HUES48 (cell line): ENCODE measurements around the gene GOLGA6C.
"Not testable (repeated sequence)": the region's sequence is repeated elsewhere in the genome, so short reads cannot be mapped to it uniquely, and the experiment has no call there.

Experiments
- H3K27ac ChIP-seq: one replicate; pipeline ENCODE4 v1.7.0; 2013; ENCODE audit warnings: low read depth, low read length, inconsistent platforms
- H3K27me3 ChIP-seq: 2 replicates; pipeline ENCODE4 v1.6.1; 2013; ENCODE audit warnings: mild to moderate bottlenecking, low read length; ENCODE audit not compliant: control insufficient read depth, insufficient read depth
- H3K36me3 ChIP-seq: 2 replicates; pipeline ENCODE4 v1.6.1; 2013; ENCODE audit warnings: low read length; ENCODE audit not compliant: control insufficient read depth, insufficient read depth
- H3K4me1 ChIP-seq: 2 replicates; pipeline ENCODE4 v1.6.1; 2013; ENCODE audit warnings: mild to moderate bottlenecking, low read length; ENCODE audit not compliant: control insufficient read depth, insufficient read depth
- H3K4me3 ChIP-seq: 2 replicates; pipeline ENCODE4 v1.5.1; 2013; ENCODE audit warnings: mild to moderate bottlenecking, low read depth, low read length
- H3K9ac ChIP-seq: 2 replicates; pipeline ENCODE4 v1.6.1; 2013; ENCODE audit warnings: mild to moderate bottlenecking, low read depth, low read length, moderate library complexity
- H3K9me3 ChIP-seq: 2 replicates; pipeline ENCODE4 v1.6.1; 2013; ENCODE audit warnings: low read length; ENCODE audit not compliant: control insufficient read depth, insufficient read depth

The GOLGA6C gene

GRCh38 chr15:75215107-75216004 lies 42.8 kb upstream of the GOLGA6C start:
- Histone ChIP-seq H3K9me3 (no peaks in the 10 kb centered on the region), H3K36me3 (peaks cover 23% of the 10 kb centered on the region), H3K27me3 (no peaks in the 10 kb centered on the region), H3K27ac (no peak overlapping the region), H3K4me1 (peaks cover 5% of the 10 kb centered on the region), H3K4me3 (no peak overlapping the region), H3K9ac (no peak overlapping the region)

DNA sequence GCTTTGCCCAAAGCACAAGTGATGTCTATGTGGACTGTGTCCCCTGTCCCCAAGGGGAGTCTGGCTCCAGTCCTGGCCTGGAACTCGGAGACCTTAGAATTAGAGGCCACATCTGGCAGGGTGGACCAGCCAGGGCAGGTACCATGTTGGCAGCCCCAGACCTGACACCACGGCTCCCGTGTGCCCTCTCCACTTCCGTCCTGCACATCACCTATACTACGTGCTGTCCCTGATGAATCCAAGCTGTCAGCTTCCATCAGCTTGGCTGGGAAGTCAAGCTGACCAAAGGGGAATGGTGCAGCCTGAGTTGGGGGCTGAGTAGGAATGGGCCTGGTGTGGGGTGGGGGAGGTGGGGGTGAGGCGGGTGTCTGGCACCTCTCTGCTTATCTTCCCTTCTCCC lies 41.1 kb upstream of the GOLGA6C start:
- peaks cover 5% of the 10 kb centered on the region for H3K4me1 ChIP-seq
- no peak overlapping the region for H3K4me3 ChIP-seq
- no peaks in the 10 kb centered on the region for H3K9me3 ChIP-seq
- H3K36me3 ChIP-seq: peaks cover 6% of the 10 kb centered on the region; the same call in 1 of the 2 replicates
- H3K27ac ChIP-seq: no peak overlapping the region
- no peaks in the 10 kb centered on the region for H3K27me3 ChIP-seq
- H3K9ac ChIP-seq: no peak overlapping the region

DNA sequence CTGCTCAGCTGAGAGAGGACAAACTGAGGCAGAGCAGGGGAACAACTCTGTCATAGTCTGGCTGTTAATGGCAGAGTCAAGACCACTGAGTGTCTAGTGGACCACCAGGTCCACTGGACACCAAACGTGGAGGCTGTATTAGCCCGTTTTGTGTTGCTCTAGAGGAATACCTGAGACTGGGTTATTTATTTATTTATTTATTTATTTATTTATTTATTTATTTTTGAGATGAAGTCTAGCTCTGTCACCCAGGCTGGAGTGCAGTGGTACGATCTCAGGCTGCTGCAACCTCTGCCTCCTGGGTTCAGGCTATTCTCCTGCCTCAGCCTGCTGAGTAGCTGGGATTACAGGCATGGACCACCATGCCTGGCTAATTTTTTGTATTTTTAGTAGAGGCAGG lies 40.6 kb upstream of the GOLGA6C start:
- not testable (repeated sequence) for H3K36me3 ChIP-seq, H3K4me1 ChIP-seq, H3K27me3 ChIP-seq, H3K9me3 ChIP-seq, H3K4me3 ChIP-seq, H3K9ac ChIP-seq, H3K27ac ChIP-seq

GRCh38 chr15:75219507-75219929 lies 38.6 kb upstream of the GOLGA6C start:
- H3K4me3 ChIP-seq, H3K4me1 ChIP-seq, H3K27ac ChIP-seq, H3K9me3 ChIP-seq, H3K27me3 ChIP-seq, H3K36me3 ChIP-seq, H3K9ac ChIP-seq: not testable (repeated sequence)

DNA sequence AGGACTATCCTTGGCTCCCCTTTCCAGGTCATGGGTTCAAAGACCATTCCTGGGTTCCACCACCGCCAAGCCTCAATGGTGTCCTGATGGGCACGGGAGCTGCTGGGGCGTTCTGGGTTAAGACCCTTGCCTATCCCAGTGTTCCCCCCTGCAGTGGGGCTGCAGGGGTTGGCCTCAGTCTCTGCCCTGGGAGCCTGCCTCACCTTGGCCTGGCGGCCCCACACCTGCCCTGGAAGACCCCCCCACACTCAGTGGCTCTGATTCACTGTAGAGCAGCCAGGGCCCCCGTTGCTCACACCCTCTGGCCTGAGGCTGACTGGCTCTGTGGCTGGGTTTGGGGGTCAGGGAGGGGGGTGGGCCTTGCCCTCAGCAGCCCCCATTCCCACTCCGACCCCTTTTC lies 34.4 kb upstream of the GOLGA6C start:
- Histone ChIP-seq H3K27ac (no peak overlapping the region), H3K4me1 (no peaks in the 10 kb centered on the region), H3K36me3 (no peaks in the 10 kb centered on the region), H3K9me3 (no peaks in the 10 kb centered on the region), H3K4me3 (no peak overlapping the region), H3K27me3 (no peaks in the 10 kb centered on the region), H3K9ac (no peak overlapping the region)

DNA sequence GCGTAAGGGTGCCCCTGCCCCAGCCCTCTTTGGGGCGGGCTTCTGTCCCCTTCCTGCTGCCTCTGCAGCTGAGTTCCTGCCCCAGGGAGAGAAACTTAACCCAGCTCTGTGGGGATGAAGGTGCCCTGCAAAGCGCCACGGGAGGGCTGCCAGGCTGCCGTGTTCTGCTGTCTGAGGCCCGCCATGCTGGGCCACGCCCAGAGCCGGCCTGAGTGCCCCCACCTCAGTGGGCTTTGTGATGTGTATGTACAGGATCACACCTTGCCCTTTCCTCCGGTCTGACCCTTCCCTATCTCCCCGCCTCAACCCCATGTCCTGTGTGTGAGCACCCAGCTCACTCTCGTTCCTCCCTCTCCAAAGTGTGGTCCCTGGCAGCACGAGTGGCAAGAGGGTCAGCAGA lies 33.9 kb upstream of the GOLGA6C start:
- Histone ChIP-seq H3K9me3 (no peaks in the 10 kb centered on the region), H3K27me3 (no peaks in the 10 kb centered on the region), H3K9ac (no peak overlapping the region), H3K27ac (no peak overlapping the region), H3K36me3 (no peaks in the 10 kb centered on the region), H3K4me3 (no peak overlapping the region), H3K4me1 (no peaks in the 10 kb centered on the region)

GRCh38 chr15:75225102-75225836 lies 32.9 kb upstream of the GOLGA6C start:
- H3K27ac ChIP-seq, H3K27me3 ChIP-seq, H3K4me3 ChIP-seq, H3K9me3 ChIP-seq, H3K36me3 ChIP-seq, H3K4me1 ChIP-seq, H3K9ac ChIP-seq: not testable (repeated sequence)

DNA sequence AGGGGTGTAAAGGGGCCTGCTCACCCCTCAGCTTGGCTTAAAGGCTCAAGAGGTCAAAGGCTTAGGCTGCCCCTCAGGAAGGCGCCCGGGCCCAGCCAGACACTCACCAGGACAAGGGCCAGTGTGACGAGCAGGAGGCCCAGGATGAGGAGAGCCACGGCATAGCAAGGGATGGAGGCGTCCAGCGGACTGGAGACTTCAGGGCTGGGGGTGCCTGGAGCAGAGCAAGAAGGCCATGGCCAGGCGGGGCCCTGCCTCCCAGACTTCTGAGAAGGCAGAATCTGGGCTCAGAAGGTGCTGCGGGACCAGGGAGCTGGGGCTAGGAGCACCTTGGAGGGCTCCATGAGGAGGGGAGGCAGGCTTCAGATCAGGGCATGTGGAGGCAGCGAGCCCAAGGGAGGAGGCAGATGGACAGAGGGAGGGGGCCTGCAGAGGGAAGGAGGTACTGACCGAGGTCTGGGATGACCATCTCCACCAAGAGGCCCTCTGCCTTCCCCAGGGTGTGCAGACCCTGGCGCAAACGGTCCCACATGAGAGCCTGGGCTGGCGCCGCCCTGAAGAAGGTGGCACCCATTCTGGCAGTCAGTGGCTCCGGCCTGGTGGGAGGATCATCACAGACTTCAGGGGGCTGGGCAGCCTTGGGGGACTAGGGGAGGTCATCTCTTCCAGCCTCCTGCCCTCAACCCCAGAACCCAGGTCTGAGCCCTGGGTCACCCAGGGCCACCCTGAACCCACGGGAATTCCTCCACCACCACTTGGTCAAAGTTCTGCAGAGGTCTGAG lies 32.0 kb upstream of the GOLGA6C start:
- no peak overlapping the region for H3K4me3 ChIP-seq
- H3K9me3 ChIP-seq: no peaks in the 10 kb centered on the region
- H3K27me3 ChIP-seq: no peaks in the 10 kb centered on the region
- no peak overlapping the region for H3K9ac ChIP-seq
- no peak overlapping the region for H3K27ac ChIP-seq
- H3K36me3 ChIP-seq: no peaks in the 10 kb centered on the region
- H3K4me1 ChIP-seq: peaks cover 11% of the 10 kb centered on the region

GRCh38 chr15:75227112-75227511 lies 31.0 kb upstream of the GOLGA6C start:
- peaks cover 11% of the 10 kb centered on the region for H3K4me1 ChIP-seq
- not testable (repeated sequence) for H3K4me3 ChIP-seq, H3K27ac ChIP-seq, H3K9ac ChIP-seq, H3K36me3 ChIP-seq, H3K9me3 ChIP-seq, H3K27me3 ChIP-seq

GRCh38 chr15:75227663-75228280 lies 30.4 kb upstream of the GOLGA6C start:
- Histone ChIP-seq H3K27me3 (no peaks in the 10 kb centered on the region), H3K27ac (no peak overlapping the region), H3K4me3 (no peak overlapping the region), H3K9me3 (no peaks in the 10 kb centered on the region), H3K4me1 (peaks cover 11% of the 10 kb centered on the region), H3K36me3 (no peaks in the 10 kb centered on the region), H3K9ac (no peak overlapping the region)
